ENCODE data around the gene GMPPB. TPM values are rescaled to one million over a fixed set of nuclear protein-coding genes. Genes with fewer than 3 reads are reported as not detected.

GMPPB gene
- total and polyA plus RNA-seq, 8 donors, result 14.4 to 81.7 (median 34.9) TPM

DNA sequence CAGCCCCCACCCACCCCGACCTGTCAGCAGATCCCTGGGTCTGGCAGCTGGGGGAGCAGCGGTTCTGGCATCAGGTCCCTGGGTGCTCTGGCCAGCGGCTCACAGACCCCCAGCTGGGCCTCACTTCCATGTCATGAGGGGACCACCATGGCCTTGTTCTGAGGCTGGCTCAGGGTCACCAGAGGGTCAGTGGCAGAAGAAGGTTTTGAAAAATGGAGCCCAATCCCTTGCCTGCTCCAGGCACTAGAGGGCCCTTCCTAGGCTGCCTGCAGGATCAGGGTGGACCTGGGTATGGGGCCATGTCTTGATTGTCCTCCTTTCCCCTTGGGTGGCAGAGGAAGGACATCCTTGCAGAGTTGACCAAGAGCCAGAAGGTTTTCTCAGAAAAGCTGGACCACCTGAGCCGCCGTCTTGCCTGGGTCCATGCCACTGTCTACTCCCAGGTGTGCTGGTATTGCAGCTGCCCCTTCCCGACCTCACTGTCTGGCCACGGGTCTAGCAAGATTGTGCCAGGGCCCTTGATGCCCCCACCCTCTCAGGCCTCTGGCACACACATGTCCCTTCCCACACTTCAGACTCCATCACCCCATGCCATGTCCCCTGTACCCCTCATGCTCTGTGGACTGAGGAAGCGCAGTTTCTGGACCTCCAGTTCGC, 17.2 kb downstream of the GMPPB start:
- no peak overlapping the region for H3K27ac ChIP-seq
- H3K4me3 ChIP-seq, result no peak overlapping the region
- H3K4me1 ChIP-seq, result peaks cover 0 to 8% (median 0%) of the 10 kb centered on the region in 4 donors
- H3K9me3 ChIP-seq, result no peaks in the 10 kb centered on the region
- 83 to 92% (median 91%) methylated on average over 9 of the region's 9 CpGs for WGBS, 5 donors
- H3K27me3 ChIP-seq, result no peaks in the 10 kb centered on the region
- no peak for TF ChIP-seq POLR2AphosphoS5 (IDR thresholded peaks at IDR 0.05)
- no peak for TF ChIP-seq EP300 (IDR thresholded peaks at IDR 0.05)
- TF ChIP-seq, protein P1, sequence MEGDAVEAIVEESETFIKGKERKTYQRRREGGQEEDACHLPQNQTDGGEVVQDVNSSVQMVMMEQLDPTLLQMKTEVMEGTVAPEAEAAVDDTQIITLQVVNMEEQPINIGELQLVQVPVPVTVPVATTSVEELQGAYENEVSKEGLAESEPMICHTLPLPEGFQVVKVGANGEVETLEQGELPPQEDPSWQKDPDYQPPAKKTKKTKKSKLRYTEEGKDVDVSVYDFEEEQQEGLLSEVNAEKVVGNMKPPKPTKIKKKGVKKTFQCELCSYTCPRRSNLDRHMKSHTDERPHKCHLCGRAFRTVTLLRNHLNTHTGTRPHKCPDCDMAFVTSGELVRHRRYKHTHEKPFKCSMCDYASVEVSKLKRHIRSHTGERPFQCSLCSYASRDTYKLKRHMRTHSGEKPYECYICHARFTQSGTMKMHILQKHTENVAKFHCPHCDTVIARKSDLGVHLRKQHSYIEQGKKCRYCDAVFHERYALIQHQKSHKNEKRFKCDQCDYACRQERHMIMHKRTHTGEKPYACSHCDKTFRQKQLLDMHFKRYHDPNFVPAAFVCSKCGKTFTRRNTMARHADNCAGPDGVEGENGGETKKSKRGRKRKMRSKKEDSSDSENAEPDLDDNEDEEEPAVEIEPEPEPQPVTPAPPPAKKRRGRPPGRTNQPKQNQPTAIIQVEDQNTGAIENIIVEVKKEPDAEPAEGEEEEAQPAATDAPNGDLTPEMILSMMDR (IDR thresholded peaks at IDR 0.05), result no peak
- no peak for TF ChIP-seq POLR2A (IDR thresholded peaks at IDR 0.05)
- intact Hi-C loops (cut with DNase I; ENCODE audit: low total_unique reads), result no loop called here
- H3K36me3 ChIP-seq, result peaks cover 19 to 83% (median 68%) of the 10 kb centered on the region in 4 donors
- no peak for DNase-seq

DNA sequence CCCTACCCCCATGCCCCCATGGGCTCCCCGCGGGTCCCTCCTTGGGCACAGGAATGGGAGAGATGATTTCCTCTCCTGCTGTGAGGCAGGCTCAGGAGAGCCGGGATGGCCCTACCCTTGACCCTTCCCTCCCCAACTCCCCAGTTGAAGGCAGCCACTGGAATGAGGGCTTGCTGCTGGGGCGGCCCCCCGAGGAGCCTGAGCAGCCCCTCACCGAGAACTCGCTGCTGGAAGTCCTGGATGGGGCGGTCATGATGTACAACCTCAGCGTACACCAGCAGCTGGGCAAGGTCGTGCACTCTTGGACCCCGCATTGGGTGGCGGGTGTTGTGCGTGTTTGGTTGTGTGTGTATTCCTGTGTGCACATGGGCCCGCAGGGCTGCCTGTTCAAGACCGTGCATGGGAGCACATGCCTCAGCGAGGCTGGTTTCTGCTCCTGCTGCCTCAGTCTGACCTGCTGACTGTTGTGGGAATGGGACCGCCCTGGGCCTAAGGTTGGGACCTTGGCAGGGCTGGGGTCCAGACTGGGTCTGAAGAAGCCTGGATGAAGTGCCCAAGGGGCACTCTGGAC, 18.3 kb downstream of the GMPPB start:
- H3K9me3 ChIP-seq, result no peaks in the 10 kb centered on the region
- no peak for TF ChIP-seq EP300 (IDR thresholded peaks at IDR 0.05)
- TF ChIP-seq POLR2A (IDR thresholded peaks at IDR 0.05), result no peak
- no peak for TF ChIP-seq POLR2AphosphoS5 (IDR thresholded peaks at IDR 0.05)
- TF ChIP-seq, protein P1 (IDR thresholded peaks at IDR 0.05), result no peak
- intact Hi-C loops (cut with DNase I; ENCODE audit: low total_unique reads), result no loop called here

DNA sequence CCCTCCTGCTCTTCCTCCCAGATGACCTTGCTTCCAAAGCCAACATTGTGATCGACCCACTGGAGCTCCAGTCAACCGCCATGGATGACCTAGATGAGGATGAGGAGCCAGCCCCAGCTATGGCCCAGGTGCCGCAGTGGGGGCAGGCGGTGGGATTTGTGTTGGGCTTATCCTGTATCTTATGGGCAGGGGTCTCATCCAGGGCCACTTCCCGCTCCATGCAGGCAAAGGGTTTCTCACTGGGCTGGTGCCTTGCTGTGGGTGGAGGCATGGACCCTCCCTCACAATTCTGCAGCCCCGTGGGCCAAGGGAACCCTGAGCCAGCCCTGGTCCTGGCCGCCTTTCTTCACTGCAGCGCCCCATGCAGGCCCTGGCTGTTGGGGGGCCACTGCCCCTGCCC, 19.1 kb downstream of the GMPPB start:
- Histone ChIP-seq H3K9me3 (no peaks in the 10 kb centered on the region), H3K4me3 (no peak overlapping the region), H3K4me1 (peaks cover 0 to 8% (median 0%) of the 10 kb centered on the region in 4 donors), H3K36me3 (peaks cover 21 to 93% (median 79%) of the 10 kb centered on the region in 4 donors), H3K27ac (no peak overlapping the region), H3K27me3 (no peaks in the 10 kb centered on the region)
- TF ChIP-seq POLR2AphosphoS5 (IDR thresholded peaks at IDR 0.05) (no peak), POLR2A (IDR thresholded peaks at IDR 0.05) (no peak), EP300 (IDR thresholded peaks at IDR 0.05) (no peak)
- TF ChIP-seq, protein P1 (IDR thresholded peaks at IDR 0.05), result no peak
- no peak for DNase-seq
- 92 to 100% (median 95%) methylated on average over 2 to 8 of the region's 8 CpGs for WGBS, 5 donors
- intact Hi-C loops (cut with DNase I; ENCODE audit: low total_unique reads), result no loop called here

More for the DNA sequence above, 18.3 kb downstream of the GMPPB start:
- no peaks in the 10 kb centered on the region for H3K27me3 ChIP-seq
- WGBS, 5 donors, result 93 to 98% (median 95%) methylated on average over 10 to 17 of the region's 17 CpGs
- peaks cover 20 to 84% (median 70%) of the 10 kb centered on the region in 4 donors for H3K36me3 ChIP-seq
- H3K27ac ChIP-seq, result no peak overlapping the region
- no peak overlapping the region for H3K4me3 ChIP-seq
- H3K4me1 ChIP-seq, result peaks cover 0 to 8% (median 0%) of the 10 kb centered on the region in 4 donors
- no peak for DNase-seq

DNA sequence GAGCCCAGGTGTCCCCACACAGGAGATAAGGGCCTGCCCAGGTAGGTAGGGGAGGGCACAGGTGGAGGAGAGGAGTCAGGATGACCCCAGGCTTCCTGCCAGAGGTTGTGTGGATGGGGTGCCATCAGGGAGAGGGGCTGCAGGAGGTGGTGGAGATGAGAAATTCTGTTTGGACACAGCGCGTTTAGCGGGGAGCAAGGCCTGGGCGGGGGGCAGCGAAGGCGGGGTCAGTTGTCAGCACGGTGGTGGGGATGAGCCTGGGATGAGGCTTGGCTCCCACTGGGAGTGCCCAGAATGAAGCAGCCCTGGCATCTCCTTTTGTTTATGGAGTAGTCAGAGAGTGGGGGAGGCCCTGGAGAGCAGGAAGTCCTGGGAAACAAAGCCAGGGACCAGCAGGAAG, 19.8 kb downstream of the GMPPB start:
- Histone ChIP-seq H3K27me3 (no peaks in the 10 kb centered on the region), H3K36me3 (peaks cover 28 to 99% (median 86%) of the 10 kb centered on the region in 4 donors), H3K27ac (no peak overlapping the region), H3K4me1 (peaks cover 0 to 8% (median 0%) of the 10 kb centered on the region in 4 donors), H3K4me3 (no peak overlapping the region), H3K9me3 (no peaks in the 10 kb centered on the region)
- WGBS, 5 donors, result 82 to 96% (median 93%) methylated on average over 7 of the region's 7 CpGs
- TF ChIP-seq, protein P1 (IDR thresholded peaks at IDR 0.05), result no peak
- no peak for TF ChIP-seq EP300 (IDR thresholded peaks at IDR 0.05)
- no peak for TF ChIP-seq POLR2AphosphoS5 (IDR thresholded peaks at IDR 0.05)
- TF ChIP-seq POLR2A (IDR thresholded peaks at IDR 0.05), result no peak
- DNase-seq, result no peak
- intact Hi-C loops (cut with DNase I; ENCODE audit: low total_unique reads), result no loop called here

All from stomach (tissue), 9 donors.